NCI-H1417 treated with DMSO at 0.1 percent for 48 hours (cell line): ENCODE measurements around the gene JSRP1.
"Not testable (repeated sequence)": the region's sequence is repeated elsewhere in the genome, so short reads cannot be mapped to it uniquely, and the experiment has no call there.

ENCODE experiments used
- DNase-seq: peaks from one replicate; lab custom pipeline; 2025; lab: John Stamatoyannopoulos, UW

JSRP1 gene

DNA sequence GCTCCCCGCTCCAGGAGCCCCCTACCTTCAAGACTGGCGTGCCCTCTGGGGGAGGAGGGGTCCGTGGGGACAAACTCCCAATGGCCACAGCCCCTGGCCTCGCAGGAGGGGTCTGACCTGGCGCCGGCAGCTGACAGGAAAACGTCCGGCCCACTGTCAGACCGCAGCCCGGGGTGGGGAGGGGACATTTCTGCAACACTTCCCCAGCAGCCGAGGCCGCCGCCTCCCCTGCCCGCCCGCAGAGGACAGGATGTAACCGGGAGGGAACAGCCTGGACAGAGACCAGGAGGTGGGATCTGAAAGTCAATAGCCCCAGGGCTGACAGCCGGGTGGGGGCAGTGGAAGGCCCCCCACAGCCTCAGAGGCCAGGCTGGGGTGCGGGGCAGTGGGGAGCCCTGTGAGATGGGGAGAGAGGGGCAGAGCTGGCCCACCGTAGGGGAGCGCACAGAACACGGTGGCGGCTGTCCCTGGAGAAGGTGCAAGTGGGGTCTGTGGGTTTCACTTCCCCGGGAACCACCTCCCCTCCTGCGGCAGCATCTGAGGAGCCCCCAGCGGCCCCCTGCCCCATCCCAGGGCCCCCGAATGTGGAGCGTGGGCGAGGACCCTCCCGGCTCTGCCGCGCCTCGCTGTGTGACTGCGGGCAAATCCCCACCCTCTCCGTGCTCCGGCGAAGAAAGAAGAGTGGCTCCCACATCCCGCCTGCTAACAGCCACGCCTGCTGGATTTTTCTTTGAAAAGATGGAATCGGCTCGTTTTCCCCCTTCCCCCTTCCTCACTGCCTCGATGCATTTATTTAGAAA, 26.0 kb upstream of the JSRP1 start, which contains the start of gene PEAK3:
Gene PEAK3 (minus strand): TSS at position 114 of the 800 bp plus-strand sequence. CDS start 1,244 bp downstream, outside the sequence.
- no peak for DNase-seq

DNA sequence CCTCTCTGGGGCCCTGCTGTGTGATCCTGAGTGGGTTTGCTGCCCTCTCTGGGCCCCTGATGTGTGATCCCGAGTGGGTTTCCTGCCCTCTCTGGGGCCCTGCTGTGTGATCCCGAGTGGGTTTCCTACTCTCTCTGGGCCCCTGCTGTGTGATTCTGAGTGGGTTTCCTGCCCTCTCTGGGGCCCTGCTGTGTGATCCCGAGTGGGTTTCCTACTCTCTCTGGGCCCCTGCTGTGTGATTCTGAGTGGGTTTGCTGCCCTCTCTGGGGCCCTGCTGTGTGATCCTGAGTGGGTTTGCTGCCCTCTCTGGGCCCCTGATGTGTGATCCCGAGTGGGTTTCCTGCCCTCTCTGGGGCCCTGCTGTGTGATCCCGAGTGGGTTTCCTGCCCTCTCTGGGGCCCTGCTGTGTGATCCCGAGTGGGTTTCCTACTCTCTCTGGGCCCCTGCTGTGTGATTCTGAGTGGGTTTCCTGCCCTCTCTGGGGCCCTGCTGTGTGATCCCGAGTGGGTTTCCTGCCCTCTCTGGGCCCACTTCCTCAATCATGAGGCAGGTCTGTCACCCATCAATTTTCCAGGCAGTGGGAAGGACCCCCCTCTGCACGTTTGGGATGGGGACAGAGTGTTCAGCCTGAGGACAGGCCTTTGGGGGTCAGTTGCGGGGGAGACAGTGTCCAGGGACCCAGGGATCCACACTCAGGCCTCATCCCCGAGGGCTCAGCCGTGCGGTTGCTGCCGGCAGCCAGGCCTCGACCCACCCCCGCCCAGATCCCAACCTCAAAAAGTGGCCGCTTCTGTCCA, 25.2 kb upstream of the JSRP1 start:
- not testable (repeated sequence) for DNase-seq

DNA sequence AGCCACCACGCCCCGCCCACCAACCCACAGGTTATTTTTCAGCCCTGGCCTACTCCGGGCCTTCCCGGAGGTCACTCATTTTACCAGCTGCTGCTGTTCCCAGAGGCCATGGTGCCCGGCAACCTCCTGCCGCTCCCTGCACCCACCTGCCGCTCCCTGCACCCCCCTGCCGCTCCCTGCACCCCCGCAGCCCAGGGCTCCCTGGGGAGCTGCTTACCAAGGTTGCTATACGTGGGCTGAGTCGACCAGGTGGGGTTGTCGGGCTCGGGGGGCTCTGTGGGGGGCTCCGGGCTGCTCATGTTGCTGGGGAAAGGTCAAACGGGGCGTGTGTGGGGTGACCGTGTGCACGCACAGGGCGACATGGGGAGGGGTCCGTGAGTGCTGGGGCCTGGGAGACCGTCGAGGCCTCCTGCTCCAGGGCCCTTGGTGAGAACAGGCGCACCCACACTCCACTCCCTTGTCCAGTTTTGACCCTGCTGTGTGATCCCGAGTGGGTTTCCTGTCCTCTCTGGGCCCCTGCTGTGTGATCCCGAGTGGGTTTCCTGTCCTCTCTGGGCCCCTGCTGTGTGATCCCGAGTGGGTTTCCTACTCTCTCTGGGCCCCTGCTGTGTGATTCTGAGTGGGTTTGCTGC, 24.5 kb upstream of the JSRP1 start:
- no peak for DNase-seq

- DNase-seq: no peak
Observed at GRCh38 chr19:2278459-2279158, 22.4 kb upstream of the JSRP1 start.

DNA sequence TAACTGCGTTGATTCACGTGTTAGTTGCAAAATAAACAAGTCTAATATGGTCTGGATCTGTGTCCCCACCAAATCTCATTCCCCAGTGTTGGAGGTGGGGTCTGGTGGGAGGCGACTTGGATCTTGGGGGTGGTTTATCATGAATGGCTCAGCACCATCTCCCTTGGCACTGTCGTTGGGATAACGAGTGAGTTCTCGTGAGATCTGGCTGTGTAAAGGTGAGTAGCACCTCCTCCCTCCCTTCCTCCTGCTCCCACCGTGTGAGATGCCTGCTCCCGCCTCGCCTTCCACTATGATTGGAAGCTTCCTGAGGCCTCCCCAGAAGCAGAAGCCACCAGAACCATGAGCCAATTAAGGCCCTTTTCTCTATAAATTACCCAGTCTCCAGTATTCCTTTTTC, 20.9 kb upstream of the JSRP1 start:
- DNase-seq: no peak

- no peak for DNase-seq
Observed at GRCh38 chr19:2276429-2276986, 20.3 kb upstream of the JSRP1 start.

DNA sequence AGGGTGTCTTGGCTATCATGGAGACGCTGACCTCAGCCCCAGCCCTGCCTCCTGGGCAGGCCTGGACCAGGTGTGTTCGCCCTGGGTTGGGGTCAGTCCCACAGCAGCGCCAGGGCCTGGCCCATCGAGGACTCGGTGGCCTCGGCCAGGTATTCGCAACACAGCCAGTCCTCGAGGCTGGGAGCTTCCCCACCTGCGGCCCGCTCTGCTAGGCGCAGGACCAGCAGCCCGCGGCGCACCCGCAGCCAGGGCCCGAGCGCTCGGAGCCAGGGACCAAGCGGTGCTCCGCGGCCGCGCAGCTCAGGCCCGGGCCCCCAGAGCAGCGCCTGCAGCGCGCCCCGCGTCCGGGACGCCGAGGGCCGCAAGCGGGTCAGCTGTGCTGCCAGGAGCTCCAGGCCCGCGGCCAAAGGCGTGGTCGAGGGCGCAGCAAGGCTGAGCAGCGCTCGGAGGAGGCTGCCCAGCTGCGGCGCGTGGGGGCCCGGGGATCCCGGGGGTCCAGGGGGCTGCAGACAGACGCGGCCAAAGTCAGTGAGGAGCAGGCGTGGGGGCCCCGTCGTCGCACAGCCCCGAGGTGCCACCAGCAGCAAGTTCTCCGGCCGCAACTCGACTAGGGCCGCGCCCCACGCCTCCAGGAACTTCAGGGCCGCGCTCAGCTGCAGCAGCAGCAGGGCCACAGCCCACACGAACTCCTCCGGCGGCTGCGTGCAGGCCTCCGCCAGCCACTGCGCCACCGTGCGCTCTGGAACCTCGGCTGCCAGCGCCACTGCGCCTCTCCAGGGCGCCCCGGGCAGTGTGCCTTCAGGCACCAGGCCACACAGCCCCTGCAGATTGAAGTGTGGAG, 19.6 kb upstream of the JSRP1 start:
- DNase-seq: no peak

DNA sequence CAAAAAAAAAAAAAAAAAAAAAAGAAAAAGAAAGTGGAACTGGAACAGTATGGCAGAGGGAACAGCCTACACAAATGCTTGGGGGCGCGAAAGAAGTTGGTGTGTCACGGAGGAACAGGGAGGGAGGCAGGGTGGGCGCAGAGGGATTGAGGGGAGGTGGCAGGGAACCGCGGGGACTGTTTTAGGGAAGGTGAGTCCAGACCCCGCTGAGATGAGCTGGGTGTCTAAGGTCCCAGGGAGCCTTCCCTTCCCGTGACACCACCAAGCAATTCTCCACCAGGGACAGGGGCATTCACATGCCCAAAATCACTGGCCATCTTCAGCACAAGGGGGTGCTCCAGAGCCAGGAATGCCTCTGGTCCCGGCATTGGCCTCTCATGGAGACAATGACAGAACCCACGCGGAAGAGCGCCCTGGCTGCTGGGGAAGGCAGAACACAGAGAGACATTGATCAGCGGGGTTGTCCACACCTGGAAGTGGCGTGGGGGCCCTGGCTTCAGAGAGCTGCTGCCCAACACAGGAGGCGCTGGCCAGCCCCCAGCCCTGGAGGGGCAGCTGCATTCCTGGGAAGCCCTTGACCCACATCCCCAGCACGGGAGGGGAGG, 18.8 kb upstream of the JSRP1 start:
- DNase-seq: no peak

- no peak for DNase-seq
Observed at GRCh38 chr19:2274185-2274711, 18.0 kb upstream of the JSRP1 start.

DNA sequence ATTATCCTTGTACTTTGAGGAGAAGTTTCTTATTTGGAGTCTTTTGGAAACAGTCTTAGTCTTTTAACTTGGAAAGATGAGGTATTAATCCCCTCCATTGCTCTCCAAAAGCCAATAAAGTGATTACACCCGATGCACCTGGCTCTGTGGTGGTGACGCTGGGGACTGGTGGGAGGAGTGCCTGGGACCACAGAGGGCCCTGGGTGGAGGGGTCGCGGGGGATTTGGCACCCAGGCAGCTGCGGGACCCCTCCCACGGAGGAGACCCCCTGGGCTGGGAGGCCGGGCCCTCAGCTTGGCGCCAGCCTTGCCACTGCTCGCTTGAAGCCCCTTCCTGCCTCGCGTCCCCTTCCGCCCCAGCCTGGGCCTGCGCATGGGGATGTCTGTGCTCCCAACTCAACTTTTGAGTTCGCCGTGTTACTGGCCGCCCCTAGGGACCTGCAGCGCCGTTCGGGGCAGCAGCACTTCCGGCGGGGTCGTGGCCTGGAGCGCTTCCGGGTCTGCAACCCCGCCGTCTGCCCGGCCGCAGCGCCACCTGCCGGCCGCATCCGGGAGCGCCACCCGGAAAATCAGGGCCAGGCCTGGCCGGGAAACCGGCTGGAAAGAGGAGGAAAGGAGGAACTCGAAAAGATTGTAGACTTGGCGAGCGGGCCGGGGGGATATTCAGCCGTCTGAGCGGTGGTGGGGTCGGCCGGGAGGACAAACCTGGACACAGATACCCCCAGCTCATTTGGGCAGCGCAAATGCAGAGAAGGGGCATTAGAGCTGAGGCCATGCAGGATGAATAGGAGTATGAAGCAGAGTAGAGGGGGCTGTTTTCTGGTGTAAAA, 17.4 kb upstream of the JSRP1 start:
- DNase-seq: no peak

GRCh38 chr19:2271234-2272103, 15.3 kb upstream of the JSRP1 start:
- no peak for DNase-seq

GRCh38 chr19:2270423-2271233, 14.4 kb upstream of the JSRP1 start:
- DNase-seq: no peak

- DNase-seq: no peak
Observed at GRCh38 chr19:2270157-2270422, 13.9 kb upstream of the JSRP1 start.

DNA sequence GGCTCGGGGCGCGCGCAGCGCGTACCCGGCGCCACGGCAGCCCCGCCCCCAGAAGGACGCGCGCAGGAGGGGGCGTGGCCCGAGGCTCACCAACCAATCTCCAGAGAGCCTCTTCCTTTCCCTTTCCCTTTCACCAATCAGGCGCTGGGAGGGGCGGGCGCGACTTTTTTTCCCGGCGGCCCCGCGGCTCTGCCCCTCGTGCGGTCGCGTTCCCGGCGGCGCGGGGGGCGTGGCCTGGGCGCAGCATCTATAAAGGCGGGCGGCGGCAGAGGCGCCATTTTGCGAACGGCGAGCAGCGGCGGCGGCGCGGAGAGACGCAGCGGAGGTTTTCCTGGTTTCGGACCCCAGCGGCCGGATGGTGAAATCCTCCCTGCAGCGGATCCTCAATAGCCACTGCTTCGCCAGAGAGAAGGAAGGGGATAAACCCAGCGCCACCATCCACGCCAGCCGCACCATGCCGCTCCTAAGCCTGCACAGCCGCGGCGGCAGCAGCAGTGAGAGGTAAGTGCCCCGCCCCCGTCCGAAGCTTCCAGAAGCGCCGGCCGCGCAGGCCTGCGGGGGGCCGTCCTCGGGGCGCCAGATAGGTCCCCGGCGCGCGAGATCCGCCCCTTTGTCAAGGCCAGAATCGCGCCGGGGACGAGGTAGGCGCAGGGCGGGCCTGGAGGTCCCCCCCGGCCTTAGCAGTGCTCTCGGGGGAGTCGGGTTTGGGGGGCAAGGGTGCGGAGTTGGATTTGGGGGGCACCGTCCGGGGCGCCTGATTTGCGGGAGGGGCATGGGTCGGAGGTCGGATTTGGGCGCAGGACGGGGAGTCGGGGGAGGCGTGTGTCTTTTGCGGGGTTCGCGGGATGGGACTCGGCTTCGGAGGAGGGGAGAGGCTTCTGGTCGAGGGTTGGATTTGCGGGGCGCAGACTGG, 13.3 kb upstream of the JSRP1 start:
- DNase-seq: peak; percentile 90

GRCh38 chr19:2268861-2269243, 12.6 kb upstream of the JSRP1 start:
- no peak for DNase-seq

- no peak for DNase-seq
Observed at GRCh38 chr19:2268480-2268830, 12.2 kb upstream of the JSRP1 start.
